ES-I3 (cell line): ENCODE measurements around the gene SNX3.

Experiments
- H3K36me3 ChIP-seq: 2 replicates; pipeline ENCODE4 v1.6.1; 2013; ENCODE audit warnings: mild to moderate bottlenecking, low read length, control low read depth, moderate library complexity; ENCODE audit not compliant: insufficient read depth
- H3K4me1 ChIP-seq: 2 replicates; pipeline ENCODE4 v1.6.1; 2013; ENCODE audit warnings: mild to moderate bottlenecking, control low read depth, low read length; ENCODE audit not compliant: insufficient read depth
- H3K9ac ChIP-seq: 2 replicates; pipeline ENCODE4 v1.6.1; 2013; ENCODE audit warnings: low read depth, mild to moderate bottlenecking, low read length, moderate library complexity
- H3K9me3 ChIP-seq: 2 replicates; pipeline ENCODE4 v1.6.1; 2013; ENCODE audit warnings: mild to moderate bottlenecking, low read length, moderate library complexity; ENCODE audit not compliant: control insufficient read depth, insufficient read depth

Gene SNX3

GRCh38 chr6:108207013-108207412, 53.8 kb downstream of the SNX3 start:
- H3K4me1 ChIP-seq, result peaks cover 6% of the 10 kb centered on the region; the same call in 1 of the 2 replicates
- H3K9me3 ChIP-seq, result no peaks in the 10 kb centered on the region
- H3K9ac ChIP-seq, result no peak overlapping the region
- H3K36me3 ChIP-seq, result no peaks in the 10 kb centered on the region

- peaks cover 6% of the 10 kb centered on the region; the same call in 1 of the 2 replicates for H3K4me1 ChIP-seq
- no peaks in the 10 kb centered on the region for H3K36me3 ChIP-seq
- H3K9ac ChIP-seq, result no peak overlapping the region
- H3K9me3 ChIP-seq, result no peaks in the 10 kb centered on the region
These were observed 57.4 kb downstream of the SNX3 start for GRCh38 chr6:108203189-108204112.

- Histone ChIP-seq H3K4me1 (no peaks in the 10 kb centered on the region; the same call in 1 of the 2 replicates), H3K9me3 (no peaks in the 10 kb centered on the region), H3K36me3 (no peaks in the 10 kb centered on the region), H3K9ac (no peak overlapping the region)
These were observed 60.2 kb downstream of the SNX3 start for GRCh38 chr6:108200631-108201030.

- no peak overlapping the region for H3K9ac ChIP-seq
- no peaks in the 10 kb centered on the region for H3K36me3 ChIP-seq
- H3K4me1 ChIP-seq, result no peaks in the 10 kb centered on the region; the same call in 1 of the 2 replicates
- no peaks in the 10 kb centered on the region for H3K9me3 ChIP-seq
These were observed 60.7 kb downstream of the SNX3 start for GRCh38 chr6:108200186-108200585.

- Histone ChIP-seq H3K9me3 (no peaks in the 10 kb centered on the region), H3K36me3 (no peaks in the 10 kb centered on the region), H3K9ac (no peak overlapping the region), H3K4me1 (no peaks in the 10 kb centered on the region; the same call in 1 of the 2 replicates)
These were observed 61.9 kb downstream of the SNX3 start for GRCh38 chr6:108198761-108199498.

- Histone ChIP-seq H3K9ac (no peak overlapping the region), H3K9me3 (no peaks in the 10 kb centered on the region), H3K36me3 (no peaks in the 10 kb centered on the region), H3K4me1 (no peaks in the 10 kb centered on the region)
These were observed 65.6 kb downstream of the SNX3 start for GRCh38 chr6:108195209-108195608.

- no peaks in the 10 kb centered on the region for H3K36me3 ChIP-seq
- H3K9ac ChIP-seq, result no peak overlapping the region
- H3K4me1 ChIP-seq, result no peaks in the 10 kb centered on the region
These were observed 66.3 kb downstream of the SNX3 start for GRCh38 chr6:108194503-108194902.

GRCh38 chr6:108193835-108194234, 67.0 kb downstream of the SNX3 start:
- Histone ChIP-seq H3K36me3 (no peaks in the 10 kb centered on the region), H3K9me3 (no peaks in the 10 kb centered on the region), H3K9ac (no peak overlapping the region), H3K4me1 (no peaks in the 10 kb centered on the region)

More at GRCh38 chr6:108194503-108194902, 66.3 kb downstream of the SNX3 start:
- H3K9me3 ChIP-seq, result no peaks in the 10 kb centered on the region

GRCh38 chr6:108193131-108193530, 67.7 kb downstream of the SNX3 start:
- H3K36me3 ChIP-seq, result no peaks in the 10 kb centered on the region
- no peak overlapping the region for H3K9ac ChIP-seq
- H3K9me3 ChIP-seq, result no peaks in the 10 kb centered on the region
- H3K4me1 ChIP-seq, result no peaks in the 10 kb centered on the region

GRCh38 chr6:108187519-108187918, 73.3 kb downstream of the SNX3 start:
- Histone ChIP-seq H3K4me1 (no peaks in the 10 kb centered on the region), H3K36me3 (no peaks in the 10 kb centered on the region), H3K9me3 (no peaks in the 10 kb centered on the region), H3K9ac (no peak overlapping the region)

GRCh38 chr6:108186226-108186625, 74.6 kb downstream of the SNX3 start:
- Histone ChIP-seq H3K36me3 (no peaks in the 10 kb centered on the region), H3K9me3 (no peaks in the 10 kb centered on the region), H3K4me1 (no peaks in the 10 kb centered on the region), H3K9ac (no peak overlapping the region)

GRCh38 chr6:108180776-108181175, 80.1 kb downstream of the SNX3 start:
- H3K4me1 ChIP-seq, result peaks cover 15% of the 10 kb centered on the region
- no peaks in the 10 kb centered on the region for H3K36me3 ChIP-seq
- no peak overlapping the region for H3K9ac ChIP-seq
- H3K9me3 ChIP-seq, result no peaks in the 10 kb centered on the region

- H3K9me3 ChIP-seq, result no peaks in the 10 kb centered on the region
- H3K9ac ChIP-seq, result no peak overlapping the region
- H3K4me1 ChIP-seq, result peaks cover 15% of the 10 kb centered on the region
- no peaks in the 10 kb centered on the region for H3K36me3 ChIP-seq
These were observed 80.6 kb downstream of the SNX3 start for GRCh38 chr6:108180266-108180665.

- Histone ChIP-seq H3K4me1 (peaks cover 15% of the 10 kb centered on the region), H3K36me3 (no peaks in the 10 kb centered on the region), H3K9me3 (no peaks in the 10 kb centered on the region), H3K9ac (no peak overlapping the region)
These were observed 81.1 kb downstream of the SNX3 start for GRCh38 chr6:108179741-108180140.
